ENCODE data around the gene GPR17. TPM values are rescaled to one million over a fixed set of nuclear protein-coding genes. Genes with fewer than 3 reads are reported as not detected.

The GPR17 gene
- total RNA-seq, 1 experiment from 2014 or later: 0.35 TPM

GRCh38 chr2:127669056-127669455 lies 23.1 kb downstream of the GPR17 start:
- Histone ChIP-seq H3K23me2 (ENCODE audit: insufficient read length, low read depth, low read length, poor library complexity, severe bottlenecking) (peaks cover 4% of the 10 kb centered on the region), H2BK5ac (ENCODE audit: insufficient read length, low read length) (no peak overlapping the region), H2BK15ac (ENCODE audit: low read depth, low read length) (no peak overlapping the region), H3K4me1 (ENCODE audit: insufficient read depth, low read length) (no peaks in the 10 kb centered on the region), H4K5ac (ENCODE audit: insufficient read length, low read depth, low read length) (no peak overlapping the region), H3K4ac (ENCODE audit: low read depth, low read length) (no peak overlapping the region), H2BK120ac (ENCODE audit: low read depth, low read length, poor library complexity, severe bottlenecking) (no peak overlapping the region), H3K23ac (ENCODE audit: insufficient read length, low read depth, low read length) (no peak overlapping the region), H2BK12ac (ENCODE audit: insufficient read length, low read depth, low read length) (no peak overlapping the region), H4K8ac (replicated peaks; ENCODE audit: insufficient read length, low read depth, low read length) (no peak overlapping the region), H3T11ph (ENCODE audit: low read length) (no peak overlapping the region), H3K79me1 (ENCODE audit: insufficient read depth, low read depth, low read length, poor library complexity, severe bottlenecking) (no peaks in the 10 kb centered on the region), H3K18ac (ENCODE audit: insufficient read length, low read depth, low read length) (no peak overlapping the region), H3K27me3 (ENCODE audit: insufficient read depth, low read length) (peaks cover 14% of the 10 kb centered on the region; the same call in 1 of the 2 replicates), H2BK20ac (ENCODE audit: low read depth, low read length, poor library complexity, severe bottlenecking) (no peak overlapping the region), H2AK5ac (ENCODE audit: insufficient read length, low read length) (no peak overlapping the region), H3K9me3 (ENCODE audit: control insufficient read depth, low read depth, low read length) (no peaks in the 10 kb centered on the region), H3K56ac (ENCODE audit: insufficient read length, low read depth, low read length) (no peak overlapping the region), H3K79me2 (ENCODE audit: insufficient read depth, low read length) (no peaks in the 10 kb centered on the region), H3K14ac (ENCODE audit: insufficient read depth, low read length) (no peak overlapping the region), H3K4me2 (ENCODE audit: insufficient read depth, insufficient read length, low read length) (no peak overlapping the region), H4K20me1 (ENCODE audit: control insufficient read depth, insufficient read depth, insufficient read length) (no peaks in the 10 kb centered on the region), H4K91ac (ENCODE audit: insufficient read length, low read depth, low read length) (no peak overlapping the region), H3K9ac (ENCODE audit: extremely low read depth, insufficient read length, low read length) (no peak overlapping the region), H3K27ac (ENCODE audit: insufficient read length, low read depth, low read length) (no peak overlapping the region), H2AFZ (ENCODE audit: low read length) (no peak overlapping the region)
- Mint-ChIP-seq H3K9me3 (no peaks in the 10 kb centered on the region), H3K4me1 (peaks cover 0 to 3% of the 10 kb centered on the region in 2 experiments; a peak in 1 of 4 replicates), H3K27ac (no peak overlapping the region), H3K4me3 (no peak overlapping the region), H3K36me3 (ENCODE audit: insufficient read depth in 1 of 3, low read depth in 3 of 3) (no peaks in the 10 kb centered on the region), H3K27me3 (ENCODE audit: low read depth) (peaks cover 79% of the 10 kb centered on the region)
- TF ChIP-seq, protein P1, sequence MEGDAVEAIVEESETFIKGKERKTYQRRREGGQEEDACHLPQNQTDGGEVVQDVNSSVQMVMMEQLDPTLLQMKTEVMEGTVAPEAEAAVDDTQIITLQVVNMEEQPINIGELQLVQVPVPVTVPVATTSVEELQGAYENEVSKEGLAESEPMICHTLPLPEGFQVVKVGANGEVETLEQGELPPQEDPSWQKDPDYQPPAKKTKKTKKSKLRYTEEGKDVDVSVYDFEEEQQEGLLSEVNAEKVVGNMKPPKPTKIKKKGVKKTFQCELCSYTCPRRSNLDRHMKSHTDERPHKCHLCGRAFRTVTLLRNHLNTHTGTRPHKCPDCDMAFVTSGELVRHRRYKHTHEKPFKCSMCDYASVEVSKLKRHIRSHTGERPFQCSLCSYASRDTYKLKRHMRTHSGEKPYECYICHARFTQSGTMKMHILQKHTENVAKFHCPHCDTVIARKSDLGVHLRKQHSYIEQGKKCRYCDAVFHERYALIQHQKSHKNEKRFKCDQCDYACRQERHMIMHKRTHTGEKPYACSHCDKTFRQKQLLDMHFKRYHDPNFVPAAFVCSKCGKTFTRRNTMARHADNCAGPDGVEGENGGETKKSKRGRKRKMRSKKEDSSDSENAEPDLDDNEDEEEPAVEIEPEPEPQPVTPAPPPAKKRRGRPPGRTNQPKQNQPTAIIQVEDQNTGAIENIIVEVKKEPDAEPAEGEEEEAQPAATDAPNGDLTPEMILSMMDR (conservative IDR thresholded peaks at IDR 0.05): no peak
- WGBS (ENCODE audit: extremely low coverage, insufficient read length, low lambda C conversion rate): no CpG with 5 or more reads among the region's 7 CpGs
- no peak for DNase-seq

Data from H9 (cell line).